GM19238 (cell line): ENCODE measurements around the gene SPINDOC.
"Not testable (repeated sequence)": the region's sequence is repeated elsewhere in the genome, so short reads cannot be mapped to it uniquely, and the experiment has no call there.

Experiments used
- DNase-seq: peaks from one replicate; pipeline ENCODE4 v3.0.0; 2011; ENCODE audit warnings: low spot score; ENCODE audit not compliant: insufficient read length

The SPINDOC gene, protein sequence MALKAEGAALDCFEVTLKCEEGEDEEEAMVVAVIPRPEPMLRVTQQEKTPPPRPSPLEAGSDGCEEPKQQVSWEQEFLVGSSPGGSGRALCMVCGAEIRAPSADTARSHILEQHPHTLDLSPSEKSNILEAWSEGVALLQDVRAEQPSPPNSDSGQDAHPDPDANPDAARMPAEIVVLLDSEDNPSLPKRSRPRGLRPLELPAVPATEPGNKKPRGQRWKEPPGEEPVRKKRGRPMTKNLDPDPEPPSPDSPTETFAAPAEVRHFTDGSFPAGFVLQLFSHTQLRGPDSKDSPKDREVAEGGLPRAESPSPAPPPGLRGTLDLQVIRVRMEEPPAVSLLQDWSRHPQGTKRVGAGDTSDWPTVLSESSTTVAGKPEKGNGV

DNA sequence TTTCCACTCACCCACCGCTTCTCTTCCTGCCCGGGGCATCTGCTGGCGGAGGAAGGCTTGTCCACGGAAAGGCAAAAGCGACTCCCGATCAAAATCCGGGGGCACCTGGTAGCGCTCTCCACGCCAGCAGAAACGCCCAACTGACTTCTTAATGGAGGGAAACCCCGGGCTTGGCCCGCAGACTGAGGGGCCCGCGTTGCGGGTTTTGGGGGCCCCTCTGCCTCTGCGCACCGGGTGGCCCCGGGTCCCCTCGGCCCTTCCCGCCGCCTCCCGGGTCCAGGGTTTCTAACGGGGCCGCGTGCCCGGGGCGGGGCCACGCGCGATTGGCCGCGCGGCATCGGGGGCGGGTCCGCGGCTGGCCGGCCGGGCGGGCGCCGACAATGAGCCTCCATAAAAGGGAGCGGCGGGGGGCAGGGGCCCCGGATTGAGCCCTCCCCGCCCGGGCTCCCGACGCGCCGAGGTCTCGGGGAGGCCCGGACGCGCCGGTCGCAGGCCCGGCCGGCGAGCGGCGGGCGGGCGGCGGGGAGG lies at the start of gene SPINDOC:
TSS of gene SPINDOC (plus strand) at position 422 of the 528 bp plus-strand sequence. CDS start 231 bp downstream, outside the sequence.
- DNase-seq = peak; percentile 93

DNA sequence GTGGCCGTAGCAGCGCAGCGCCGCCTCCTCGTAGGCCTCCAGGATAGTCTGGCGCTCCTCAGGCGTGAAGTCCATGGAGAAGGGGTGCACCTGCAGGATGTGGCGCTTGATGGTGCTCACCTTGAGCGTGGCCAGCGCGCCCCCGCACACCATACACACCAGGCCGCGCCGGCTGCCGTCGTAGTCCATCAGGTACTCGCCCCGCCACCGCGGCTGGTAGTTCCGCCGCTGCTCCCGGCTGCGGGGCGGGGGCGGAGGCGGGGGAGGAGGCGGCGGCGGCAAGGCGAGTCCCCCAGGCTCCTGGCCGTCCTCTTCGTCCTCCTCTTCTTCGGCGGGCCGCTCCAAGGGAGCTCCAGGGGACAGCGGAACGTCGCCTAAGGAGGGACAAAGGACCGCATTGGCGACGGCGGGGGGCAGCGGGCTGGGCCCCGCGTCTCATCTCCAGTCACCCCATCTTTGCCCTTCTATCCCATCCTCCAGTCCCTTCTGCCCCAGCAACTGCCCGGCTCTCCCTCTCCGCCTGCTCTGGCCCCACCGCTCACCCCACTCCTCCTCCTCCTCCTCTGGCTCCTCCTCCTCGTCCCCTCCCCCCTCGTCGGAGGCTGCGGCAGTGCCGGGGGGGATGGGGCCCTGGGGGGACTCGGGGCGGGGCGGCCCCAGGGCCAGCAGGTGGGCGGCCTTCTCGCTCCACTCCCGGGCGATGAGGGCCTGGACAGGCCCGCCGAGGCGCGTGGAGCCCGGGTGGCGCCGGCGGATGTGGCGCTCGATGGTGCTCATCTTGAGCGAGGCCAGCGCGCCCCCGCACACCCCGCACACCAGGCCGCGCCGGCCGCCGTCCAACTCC lies 49.5 kb upstream of the SPINDOC start:
- no peak for DNase-seq

DNA sequence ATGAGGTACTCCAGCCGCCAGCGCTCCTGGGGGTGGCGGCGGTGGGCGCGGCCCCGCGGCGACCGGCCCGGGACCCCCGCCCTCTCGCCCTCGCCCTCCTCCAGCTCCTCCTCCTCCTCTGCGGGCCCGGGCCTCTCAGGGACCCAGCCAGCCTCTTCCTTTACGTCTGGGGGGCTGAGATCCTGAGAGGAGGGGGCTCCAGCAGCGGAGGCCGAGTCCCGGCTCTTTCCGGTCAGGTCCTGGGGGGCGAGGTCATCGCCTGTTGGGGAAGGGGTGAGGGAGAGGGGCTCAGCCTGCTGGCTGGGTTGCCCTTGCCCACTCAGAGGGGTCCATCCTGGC lies 48.9 kb upstream of the SPINDOC start:
- DNase-seq = no peak

DNA sequence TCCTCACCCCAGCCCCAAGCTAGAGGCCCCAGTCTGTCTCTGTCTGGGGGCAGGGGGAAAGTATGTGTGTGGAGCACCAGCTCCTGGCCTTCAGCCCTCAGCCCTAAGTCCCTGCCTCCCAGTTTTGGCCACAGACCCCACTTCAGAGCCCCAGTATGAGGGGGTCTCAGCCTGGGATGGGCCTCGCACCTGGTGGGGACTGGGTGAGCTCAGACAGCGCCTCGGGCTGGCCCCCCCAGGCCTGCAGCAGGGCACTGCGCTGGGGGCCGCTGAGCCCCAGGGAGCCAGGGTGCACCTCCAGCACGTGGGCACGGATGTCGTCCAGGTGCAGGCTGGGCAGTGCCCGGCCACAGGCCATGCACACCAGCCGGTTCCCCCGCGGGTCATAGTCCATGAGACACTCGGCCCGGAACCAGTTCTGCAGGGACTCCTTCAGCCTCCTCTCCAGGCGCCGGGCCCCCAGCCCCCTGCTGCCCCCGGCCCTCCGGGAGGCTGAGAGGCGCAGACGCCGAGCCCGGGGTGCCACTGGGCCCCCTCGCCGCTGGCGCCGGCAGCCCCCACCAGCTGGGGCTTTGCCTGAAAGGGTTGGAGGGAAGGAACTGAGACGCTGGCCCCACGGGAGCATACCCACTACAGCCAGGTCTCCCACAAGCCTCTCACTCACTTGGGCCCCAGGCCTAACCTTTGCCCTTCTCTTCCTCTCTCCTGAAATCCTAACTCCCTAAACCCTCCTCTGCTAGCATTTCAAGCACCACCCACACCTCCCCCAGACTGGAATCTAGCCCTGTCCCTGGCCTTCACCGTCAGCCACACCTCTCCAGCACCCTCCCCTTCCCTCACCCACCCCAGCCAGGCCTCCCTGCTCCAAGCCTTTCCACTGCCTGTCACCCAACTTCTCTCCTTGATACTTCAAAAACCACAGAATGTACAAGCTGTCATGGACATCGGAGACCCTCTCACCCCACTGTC lies 48.3 kb upstream of the SPINDOC start:
- no peak for DNase-seq

DNA sequence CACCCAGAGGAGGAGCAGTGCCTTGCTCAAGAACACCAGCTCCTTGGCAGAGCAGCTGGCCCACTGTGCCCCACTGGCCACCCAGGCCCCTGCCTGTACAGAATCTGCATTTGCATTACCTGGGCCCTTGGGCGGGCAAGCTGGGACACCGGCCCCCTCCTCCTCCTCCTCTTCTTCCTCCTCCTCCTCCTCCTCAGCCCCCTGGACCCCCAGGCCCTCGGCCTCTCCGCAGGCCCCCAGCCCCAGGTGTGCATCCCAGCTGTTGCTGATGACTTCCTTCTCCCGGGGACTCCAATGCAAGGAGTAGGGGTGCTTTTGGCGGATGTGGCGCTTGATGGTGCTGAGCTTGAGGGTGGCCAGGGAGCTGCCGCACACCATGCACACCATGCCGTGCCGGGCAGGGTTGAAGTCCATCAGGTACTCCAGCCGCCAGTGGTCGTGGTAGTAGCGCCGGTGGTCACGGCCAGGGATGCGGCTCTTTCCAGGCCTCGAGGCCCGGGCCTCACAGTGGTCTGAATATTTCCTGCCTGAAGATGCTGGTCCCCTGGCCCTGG lies 47.5 kb upstream of the SPINDOC start:
- no peak for DNase-seq

DNA sequence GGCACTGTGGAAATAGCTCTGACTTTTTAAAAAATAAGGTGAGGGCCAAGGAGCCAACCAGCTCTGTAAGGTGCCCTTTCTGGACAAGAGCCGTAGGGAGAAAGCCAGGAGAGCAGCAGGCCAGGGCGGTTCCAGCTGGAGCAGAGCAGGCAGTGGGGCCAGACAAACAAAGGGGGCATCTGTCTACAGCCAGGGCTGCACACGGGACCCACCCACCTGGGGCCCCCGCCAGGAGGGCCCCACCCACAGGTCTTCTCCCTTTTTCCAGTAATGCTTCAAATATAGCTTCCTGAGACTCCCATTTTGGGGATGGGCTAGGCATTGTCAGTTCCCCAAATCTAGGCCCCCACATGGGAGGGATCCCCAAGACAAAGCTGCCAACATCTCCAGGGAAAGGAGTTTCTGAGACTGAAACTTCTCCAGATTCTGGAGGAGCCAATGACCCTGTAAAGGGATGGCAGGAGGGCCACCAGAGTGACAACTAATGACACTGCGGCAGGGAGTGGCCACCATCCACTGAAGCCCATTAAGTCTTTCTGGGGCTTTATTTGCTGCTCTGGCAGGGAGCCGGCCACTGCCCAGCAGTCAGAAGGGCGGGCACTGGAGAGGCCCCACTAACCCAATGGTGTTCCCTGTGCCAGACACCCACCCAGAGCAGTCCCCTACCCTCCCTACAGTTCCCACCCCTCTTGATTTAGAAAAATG lies 46.6 kb upstream of the SPINDOC start:
- no peak for DNase-seq

DNA sequence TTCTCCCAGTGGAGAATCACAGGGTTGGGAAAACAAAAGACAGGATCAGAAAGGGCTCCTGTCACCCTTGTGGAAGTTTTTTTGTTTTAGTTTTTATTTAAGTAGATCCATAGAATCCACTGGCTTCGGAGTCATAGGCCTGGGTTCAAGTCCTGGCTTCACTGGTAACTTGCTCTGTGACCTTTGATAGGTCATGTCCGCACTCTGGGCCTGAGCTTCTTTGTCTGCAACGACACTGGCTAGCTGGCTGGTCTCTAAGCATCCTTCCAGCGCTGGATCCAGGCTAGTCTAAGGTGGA lies 46.0 kb upstream of the SPINDOC start:
- DNase-seq = no peak

DNA sequence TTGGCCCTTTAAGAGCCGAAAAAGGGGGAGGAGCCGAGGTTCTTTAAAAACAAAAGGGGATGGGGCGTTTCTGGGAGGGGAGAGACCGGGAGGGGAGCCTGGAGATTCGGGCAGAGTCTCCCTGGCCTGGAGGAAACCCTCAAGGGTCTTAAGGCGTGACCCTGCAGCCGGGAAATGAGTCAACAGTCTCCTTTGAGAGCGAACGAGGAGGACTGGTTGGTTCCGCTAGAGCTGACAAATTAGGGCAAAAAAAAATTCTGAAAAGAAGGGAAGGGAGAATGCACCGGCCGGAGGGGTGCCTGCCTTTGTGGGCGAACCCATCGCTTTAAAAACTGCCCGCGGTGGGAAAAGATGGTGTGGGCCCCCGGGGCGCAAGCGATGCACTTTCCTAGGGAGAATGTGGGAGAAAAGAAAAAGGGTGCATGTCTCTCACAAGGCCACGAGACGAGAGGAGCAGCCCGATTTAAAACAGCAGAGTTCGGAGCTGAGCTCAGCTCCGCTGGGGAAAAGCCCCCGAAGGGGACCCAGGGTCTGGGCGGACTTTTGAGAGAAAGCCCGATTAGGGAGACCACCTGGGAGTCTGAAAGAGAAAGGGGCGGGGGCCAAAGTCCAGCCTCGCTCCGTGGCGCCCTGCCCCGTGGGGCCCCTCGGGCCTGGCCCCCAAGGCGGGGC lies 45.6 kb upstream of the SPINDOC start:
- peak; percentile 62 for DNase-seq

DNA sequence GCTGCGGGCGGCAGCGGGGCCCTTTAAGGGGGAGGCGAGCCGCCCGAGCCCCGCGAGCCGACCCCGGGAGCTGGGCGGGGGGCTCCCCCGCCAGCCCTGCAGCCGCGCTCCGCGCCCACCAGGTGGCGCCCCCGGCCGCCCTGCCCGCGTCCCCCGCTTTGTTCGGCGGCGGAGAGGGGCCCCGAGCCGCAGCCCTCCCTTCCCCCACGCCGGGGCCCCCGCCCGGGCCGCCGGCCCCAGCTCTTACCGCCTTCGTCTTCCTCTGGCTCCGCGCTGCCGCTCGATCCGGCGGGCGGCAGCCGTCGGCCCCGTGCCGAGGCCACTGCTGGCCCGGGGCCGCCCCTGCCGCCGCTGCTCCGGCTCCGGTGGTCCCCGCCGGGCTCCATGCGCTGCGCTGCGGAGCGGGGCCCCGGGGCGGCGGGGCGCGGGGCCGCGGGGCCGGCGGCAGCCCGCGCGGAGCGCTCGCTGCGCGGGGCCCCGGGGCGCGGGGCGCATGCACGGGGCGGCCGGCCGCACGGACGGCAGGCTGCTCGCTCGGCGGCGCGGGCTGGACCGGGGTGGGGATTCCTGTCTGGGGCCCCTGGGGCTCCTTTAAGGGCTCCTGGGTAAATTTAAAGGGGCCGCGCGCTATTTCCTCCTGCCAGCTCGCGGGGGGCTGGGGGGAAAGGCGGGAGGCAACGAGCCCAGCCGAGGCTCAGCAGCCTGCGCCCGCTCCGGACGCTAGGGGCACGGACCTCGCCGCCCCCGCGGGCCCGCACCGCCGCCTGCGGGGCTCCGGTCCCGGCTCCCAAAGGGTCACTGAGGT lies 44.8 kb upstream of the SPINDOC start, which contains the start of gene ZFTA:
TSS of gene ZFTA (minus strand) at position 539 of the 805 bp plus-strand sequence. CDS start at position 386, 153 bp downstream.
- peak; percentile 85 for DNase-seq

DNA sequence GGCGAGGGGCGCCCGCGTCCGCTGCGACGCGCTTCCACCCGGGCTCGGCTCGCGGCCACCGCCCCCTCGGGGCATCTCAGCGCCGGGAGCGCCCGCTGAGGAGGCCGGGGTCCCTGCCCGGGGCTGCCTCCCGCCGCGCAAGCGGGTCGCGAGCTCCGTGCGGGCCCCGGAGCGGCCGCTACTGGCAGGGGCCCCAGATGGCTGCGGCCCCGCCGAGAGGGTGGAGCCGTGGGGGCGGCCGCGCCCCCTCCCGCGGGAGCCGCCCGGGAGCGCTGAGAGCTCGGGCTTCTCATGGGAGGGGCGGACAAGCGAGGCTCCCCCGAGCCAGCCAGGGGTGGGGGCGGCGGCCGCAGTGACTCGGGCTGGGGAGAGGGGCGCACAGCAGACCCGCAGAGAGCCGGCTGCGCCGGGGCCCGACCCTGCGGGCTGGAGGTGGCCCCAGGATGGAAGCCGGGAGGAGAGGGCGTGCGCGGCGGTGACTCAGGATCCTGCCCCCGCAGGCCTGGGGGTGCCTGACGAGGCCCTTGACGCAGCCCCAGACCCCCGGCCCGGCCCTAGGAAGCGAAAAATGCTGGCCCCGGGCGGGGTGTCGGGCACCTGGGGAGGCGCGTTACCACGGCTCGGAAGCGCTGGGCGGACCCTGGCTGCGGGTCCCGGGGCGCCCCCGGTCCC lies 44.1 kb upstream of the SPINDOC start:
- no peak for DNase-seq

DNA sequence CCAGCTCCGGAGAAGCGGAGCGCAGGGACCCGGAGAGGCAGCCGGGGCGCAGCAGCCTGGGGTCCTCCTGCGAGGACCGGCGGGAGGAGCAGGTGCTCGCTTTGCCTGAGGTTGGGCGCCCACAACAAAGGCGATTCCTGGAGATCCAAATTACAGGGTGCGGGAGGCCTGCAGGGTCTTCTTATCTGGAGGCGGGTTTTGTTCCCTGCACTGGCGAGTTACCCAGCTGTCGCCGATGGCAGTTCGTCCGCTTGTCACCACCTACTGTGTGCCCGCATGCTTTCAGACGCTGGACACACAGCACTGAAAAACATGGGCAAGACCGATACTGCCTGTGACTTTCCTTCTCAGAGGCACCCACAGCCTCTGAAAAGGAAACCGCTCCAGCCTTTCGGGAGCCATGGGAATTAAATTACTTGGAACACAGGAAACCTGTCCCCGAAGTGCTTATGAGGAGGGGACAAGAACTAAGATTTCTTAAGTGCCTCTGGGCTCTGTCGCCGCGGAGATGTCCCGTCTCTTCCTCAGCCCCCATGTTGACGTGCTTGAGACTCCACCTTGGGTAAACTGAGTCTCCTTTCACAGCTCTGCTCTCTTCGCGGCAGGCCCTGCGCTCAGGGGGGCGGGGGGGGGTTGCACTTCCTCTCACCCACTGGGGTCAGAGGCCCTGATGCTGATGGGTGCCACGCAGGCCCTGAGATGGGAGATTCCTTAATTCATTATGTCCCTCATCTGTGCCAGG lies 43.4 kb upstream of the SPINDOC start:
- DNase-seq = no peak

DNA sequence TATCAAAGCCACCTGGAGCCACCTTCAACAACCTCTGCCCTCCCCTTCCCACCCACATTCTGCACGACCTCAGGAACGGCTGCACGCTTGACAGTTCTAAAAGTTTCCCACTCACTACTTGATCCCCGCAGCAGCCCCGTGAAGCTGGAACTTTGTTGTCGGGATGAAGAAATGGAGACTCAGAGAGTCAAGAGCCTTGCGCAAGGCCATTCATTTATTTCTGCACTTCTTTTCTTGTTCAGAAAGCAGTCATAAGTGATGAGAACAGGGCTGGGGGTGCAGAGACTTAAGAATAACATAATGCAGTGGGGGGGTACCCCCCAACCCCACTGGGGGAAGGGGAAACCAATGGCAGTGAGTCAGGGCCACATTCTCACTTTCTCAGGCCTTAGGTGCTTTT lies 42.5 kb upstream of the SPINDOC start:
- DNase-seq = no peak

DNA sequence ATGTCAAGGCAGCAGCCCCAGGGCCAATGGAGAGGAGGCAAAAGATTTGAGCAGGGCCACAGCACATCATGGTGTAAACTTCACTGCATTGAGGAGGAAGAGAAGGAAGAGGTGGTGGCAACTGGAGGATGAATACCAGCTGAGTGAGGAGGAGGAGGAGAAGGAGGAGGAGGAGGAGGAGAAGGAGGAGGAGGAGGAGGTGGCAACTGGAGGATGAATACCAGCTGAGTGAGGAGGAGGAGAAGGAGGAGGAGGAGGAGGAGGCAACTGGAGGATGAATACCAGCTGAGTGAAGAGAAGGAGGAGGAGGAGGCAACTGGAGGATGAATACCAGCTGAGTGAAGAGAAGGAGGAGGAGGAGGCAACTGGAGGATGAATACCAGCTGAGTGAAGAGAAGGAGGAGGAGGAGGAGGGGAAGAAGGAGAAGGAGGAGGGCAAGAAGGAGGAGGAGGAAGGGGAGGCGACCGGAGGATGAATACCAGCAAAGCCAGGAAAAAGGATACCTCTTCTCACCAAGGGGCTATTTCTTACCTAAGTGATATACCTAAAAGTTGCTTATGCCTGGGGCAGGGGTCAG lies 41.4 kb upstream of the SPINDOC start:
- DNase-seq = not testable (repeated sequence)

DNA sequence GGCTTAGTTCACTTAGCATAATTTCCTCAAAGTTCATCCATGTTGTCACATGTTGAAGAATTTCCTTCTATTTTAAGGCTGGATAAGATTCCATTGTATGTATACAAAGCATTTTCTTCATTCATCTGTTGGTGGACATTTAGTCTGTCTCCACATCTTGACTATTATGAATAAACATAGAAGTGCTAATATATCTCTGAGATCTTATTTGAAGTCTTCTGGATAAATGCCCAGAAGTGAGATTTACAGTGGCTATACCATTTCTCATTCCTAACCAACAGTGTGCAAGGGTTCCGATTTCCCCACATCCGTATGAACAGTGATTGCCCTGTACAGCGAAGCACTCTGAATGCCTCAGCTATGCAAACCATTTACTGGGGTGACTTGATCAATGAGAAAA lies 38.1 kb upstream of the SPINDOC start:
- DNase-seq = no peak

DNA sequence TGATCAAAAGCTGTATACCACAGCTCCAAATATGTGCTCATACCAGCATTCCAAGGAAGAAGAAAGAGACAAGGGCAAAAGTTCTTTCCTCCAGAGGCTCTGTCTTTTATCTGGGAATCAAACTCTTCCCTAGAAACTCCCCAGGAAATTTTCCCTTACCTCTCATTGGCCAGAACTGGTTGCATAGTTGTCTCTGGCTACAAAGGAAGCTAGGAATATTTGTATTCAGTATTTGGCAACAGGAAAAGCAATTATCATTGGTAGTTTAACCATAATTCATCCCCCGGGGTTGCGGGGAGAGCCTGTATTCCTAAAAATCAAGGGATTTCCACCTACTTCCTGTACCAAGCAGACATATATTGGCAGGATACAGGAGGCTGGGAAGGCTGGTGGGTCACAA lies 34.2 kb upstream of the SPINDOC start:
- no peak for DNase-seq

DNA sequence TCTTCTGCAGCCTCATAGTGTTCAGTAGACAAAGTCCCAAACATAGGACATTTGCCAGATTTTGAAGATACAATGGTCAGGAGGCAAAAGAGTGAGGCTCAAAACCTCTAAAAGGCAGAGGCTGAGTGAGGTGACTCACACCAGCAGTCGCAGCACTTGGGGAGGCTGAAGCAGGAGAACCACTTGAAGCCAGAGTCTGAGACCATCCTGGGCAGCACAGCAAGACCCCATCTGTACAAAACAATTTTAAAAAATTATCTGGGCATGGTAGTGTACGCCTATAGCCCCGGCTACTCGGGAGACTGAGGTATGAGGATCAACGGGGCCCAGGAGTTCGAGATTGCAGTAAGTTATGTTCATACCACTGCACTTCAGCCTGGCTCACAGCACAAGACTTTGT lies 30.5 kb upstream of the SPINDOC start:
- DNase-seq = no peak

DNA sequence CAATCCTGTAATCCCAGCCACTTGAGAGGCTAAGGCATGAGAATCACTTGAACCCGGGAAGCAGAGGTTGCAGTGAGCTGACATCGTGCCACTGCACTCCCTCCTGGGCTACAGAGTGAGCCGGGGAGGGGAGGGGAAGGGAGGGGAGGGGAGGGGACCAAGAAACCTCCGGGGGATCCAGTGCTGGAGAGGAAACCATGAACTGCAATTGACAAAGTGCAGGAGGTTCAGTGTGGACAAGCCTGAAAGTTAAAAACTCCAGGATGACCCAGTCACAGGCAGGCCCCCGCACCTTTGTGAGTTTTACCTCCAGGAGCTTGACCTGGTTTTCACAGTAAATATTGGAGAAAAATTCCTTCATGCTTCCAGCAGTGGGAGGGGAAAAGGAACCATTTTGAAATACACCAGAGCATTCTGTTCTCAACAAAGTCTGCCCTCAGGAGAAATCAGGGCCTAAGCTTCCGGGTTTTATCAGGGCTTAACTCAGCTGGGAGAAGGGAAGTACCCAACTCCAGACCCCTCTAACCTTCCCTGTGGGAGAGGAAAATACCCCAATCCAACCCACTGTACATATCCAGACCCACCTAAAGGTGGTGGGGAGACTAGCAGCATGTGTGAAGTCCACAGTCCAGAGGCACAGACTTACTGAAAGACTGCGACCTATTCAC lies 29.2 kb upstream of the SPINDOC start:
- DNase-seq = no peak
